Astrocyte (in vitro differentiated cells and primary cell): ENCODE results near the gene ZSCAN10.

Experiments used
- CTCF ChIP-seq: IDR thresholded peaks from 2 replicates; pipeline ENCODE4 v1.5.1; 2011; ENCODE audit warnings: low read depth, mild to moderate bottlenecking, inconsistent platforms, low read length, moderate library complexity; ENCODE audit not compliant: insufficient read depth
- EZH2 ChIP-seq: IDR thresholded peaks from 2 replicates; pipeline ENCODE4 v1.6.1; 2012; ENCODE audit warnings: mild to moderate bottlenecking, low read length, inconsistent platforms; ENCODE audit not compliant: insufficient read depth

- TF ChIP-seq CTCF (no peak), EZH2 (no peak)
Measured at GRCh38 chr16:3123986-3124886, 25.1 kb upstream of the ZSCAN10 start.
